GM19438 (cell line): ENCODE measurements around the gene RABGEF1.
"Not testable (repeated sequence)": the region's sequence is repeated elsewhere in the genome, so short reads cannot be mapped to it uniquely, and the experiment has no call there.

Experiments
- ATAC-seq: cut with Tn5 transposase; IDR thresholded peaks from one replicate; pipeline ENCODE4 v1.9.1; 2021; ENCODE audit warnings: low read depth; ENCODE audit not compliant: unreplicated experiment

RABGEF1 gene

DNA sequence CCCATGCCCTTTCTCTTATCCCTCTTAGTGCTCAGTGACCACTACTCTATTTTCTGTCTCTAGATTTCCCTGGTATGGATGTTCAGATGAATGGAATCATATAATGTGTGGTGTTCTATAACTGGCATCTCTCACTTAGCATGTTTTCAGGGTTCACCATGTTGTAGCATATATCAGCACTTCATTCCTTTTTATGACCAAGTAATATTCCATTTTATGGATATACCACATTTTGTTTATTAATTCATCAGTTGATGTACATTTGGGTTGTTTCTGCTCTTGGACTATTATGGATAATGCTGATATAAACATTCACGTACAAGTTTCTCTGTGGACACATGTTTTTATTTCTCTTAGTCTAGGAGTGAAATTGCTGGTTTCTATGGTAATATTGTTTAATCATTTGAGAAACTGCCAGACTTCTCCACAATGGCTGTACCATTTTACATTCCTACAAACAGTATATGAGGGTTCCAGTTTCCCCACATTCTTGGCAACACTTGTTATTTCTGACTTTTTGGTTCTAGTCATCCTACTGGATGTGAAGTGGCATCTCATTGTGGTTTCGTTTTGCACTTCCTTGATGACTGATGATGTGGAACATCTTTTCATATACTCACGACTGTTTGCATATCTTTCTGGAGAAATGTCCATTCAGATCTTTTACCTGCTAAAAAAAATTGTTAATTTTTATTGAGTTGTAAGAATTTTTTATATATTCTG lies 23.3 kb downstream of the RABGEF1 start:
- ATAC-seq, result not testable (repeated sequence)

DNA sequence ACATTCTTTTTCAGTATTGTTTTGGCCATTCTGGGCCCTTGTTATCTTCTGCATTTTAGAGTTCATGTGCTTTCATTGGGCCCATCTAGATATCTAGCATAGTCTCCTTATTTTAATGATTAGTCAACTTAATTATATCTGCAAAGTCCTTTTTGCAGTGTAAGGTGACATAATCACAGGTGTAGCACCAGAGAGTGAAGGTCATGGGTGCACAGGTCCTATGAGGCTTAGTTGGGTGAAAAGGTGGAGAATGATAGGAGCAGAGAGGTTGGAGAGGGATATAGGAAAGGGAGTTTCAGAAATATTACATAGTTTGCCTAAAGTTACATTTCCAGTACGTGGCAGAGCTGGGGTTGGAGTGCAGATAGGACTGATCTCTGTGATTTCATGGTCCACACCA lies 24.4 kb downstream of the RABGEF1 start:
- not testable (repeated sequence) for ATAC-seq

DNA sequence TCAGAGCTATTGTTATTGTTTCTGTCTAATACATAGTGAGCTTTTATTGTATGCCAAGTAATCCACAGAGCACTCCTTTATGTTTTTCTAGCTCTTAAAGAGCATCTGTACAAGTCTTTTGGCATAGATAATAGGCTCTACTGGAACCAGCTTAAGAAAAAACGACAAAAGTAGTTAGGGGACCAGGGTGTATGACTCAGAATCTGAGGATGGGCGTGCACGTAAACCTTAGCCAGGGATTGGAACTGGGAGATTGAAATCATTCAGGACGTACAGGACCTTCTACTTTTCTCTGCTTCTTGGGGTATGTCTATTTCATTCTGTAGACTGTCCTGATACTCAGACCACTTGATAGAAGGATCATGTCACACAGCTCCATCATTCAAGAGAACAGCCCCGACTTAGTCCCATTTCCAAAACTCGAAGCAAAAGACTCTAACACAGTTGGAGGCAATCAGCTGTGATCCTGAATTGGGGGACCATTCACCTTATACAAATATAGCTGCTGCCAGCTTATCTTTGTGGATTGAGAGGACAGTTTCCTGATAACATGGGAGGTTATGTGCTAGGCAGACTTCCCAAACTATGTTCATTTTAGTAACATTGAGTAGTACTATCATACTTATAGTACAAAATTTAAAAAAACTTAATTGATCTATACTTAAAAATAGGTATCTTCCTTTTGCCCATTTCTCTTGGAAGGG lies 24.9 kb downstream of the RABGEF1 start:
- not testable (repeated sequence) for ATAC-seq

DNA sequence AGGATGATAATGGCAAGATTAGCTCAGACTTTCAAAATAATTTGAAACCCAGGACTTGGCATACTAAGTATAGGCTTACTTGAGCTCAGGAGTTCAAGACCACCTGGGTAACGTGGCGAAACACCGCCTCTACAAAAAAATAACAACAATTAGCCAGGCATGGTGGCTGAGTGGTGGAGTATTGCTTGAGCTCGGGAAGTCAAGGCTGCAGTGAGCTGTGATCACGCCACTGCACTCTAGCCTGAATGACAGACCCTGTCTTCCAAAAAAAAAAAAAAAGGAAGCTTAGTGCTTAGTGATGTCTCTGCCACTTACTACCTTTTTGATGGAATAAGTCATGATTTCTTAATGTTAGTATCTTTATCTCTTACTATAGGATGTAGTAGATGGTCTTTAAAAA lies 25.5 kb downstream of the RABGEF1 start:
- no peak for ATAC-seq

DNA sequence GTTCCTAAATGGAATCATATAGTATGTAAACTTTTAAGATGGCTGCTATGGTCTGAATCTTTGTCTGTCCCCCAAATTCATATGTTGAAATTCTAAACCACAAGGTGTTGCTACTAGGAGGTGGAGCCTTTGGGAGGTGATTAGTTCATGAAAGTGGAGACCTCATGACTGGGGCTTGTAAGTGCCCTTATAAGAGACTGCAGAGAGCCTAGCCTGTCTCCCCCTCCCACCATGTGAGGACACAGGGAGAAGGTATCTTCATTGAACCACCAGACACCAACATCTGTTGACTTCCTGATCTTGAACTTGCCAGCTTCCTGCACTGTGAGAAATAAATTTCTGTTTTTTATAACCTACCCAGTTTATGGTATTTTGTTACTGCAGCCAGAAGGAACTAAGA lies 27.0 kb downstream of the RABGEF1 start:
- not testable (repeated sequence) for ATAC-seq

DNA sequence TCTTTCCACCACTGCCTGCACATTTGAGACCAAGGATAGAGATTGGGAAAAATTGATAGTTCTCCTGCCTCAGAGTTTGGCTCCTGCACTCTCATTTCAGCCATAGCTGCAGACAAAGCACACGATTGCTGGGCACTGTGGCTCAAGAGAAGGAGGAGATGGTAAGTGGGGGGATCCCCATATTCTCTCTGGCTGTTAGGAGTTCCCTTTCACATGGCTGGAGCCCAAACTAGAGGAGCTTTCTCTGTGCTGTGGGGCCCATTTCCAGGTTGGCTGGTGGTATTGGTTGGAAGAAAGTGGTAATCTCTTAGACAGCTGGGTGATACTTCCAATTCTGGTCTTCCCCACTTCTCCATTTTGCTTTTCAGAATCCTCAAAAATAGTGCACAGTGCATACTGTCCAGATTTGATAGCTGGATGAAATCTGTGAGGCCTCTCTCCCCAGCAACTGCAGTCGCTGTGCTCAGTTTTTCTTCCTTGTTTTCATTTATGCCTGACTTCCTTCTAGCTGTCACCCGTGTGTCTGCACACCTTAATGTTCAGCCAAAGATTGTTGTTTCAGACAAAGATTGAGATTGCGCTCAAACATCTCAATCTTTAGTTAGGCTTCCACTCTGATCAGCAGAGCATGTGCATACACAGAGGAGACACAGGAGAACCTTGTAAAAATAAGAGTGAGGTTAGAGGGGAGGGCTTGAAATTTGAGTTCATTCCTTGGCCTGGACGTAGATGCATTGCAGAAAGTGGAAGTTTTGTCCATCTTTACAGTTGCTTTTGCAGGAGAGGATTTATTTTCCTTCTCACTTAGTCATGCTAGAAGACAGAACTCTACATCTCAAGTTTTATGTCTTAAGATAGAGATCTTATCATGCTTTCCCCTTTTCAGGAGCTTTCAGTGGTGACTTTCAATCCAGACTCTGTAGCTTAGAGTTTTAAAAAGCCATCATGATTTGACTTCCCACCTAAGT lies 28.6 kb downstream of the RABGEF1 start:
- ATAC-seq, result peak; percentile 59

DNA sequence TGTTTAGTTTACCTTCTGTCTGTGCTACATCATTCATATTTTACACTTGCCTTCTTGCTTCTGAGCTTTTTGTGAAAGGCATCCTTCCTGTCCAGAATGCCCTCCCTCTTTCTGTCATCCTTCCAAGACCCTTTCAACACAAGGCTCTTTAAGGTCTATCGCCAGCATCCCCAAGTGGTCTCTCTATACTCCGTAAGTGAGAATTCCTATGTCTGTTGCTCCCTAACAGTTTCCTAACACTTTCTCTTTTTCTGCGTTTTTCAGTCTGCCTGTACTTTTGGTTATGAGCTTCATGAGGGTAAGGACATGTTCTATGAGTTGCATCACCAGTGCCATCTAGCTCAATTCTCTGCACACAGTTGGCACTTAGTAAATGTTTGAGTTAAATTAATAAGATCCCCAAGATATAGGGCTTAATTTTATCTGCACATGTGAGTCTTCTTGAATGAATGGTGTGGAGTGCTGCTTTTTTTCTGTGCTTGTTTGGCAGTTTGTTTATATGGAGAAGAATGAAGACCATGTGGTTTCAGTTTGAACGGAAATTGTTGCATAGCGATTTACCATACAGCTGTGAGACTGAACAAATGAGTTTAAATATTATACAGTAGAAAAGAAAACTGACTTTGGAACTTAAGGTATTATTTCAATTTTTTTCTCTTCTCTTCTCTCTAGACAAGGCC lies 29.4 kb downstream of the RABGEF1 start:
- no peak for ATAC-seq

DNA sequence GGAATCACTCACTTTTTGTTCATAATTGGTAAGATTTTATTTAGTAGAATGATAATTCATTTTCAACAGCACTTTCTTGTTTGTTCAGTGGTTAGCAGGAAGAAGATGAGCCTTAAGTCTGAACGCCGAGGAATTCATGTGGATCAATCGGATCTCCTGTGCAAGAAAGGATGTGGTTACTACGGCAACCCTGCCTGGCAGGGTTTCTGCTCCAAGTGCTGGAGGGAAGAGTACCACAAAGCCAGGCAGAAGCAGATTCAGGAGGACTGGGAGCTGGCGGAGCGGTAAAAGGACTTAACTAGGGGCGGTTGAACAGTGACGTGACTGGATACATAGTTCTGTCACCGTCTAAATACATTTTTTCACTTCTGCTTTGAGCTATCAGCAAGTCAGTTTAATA lies 31.3 kb downstream of the RABGEF1 start:
- ATAC-seq, result no peak

DNA sequence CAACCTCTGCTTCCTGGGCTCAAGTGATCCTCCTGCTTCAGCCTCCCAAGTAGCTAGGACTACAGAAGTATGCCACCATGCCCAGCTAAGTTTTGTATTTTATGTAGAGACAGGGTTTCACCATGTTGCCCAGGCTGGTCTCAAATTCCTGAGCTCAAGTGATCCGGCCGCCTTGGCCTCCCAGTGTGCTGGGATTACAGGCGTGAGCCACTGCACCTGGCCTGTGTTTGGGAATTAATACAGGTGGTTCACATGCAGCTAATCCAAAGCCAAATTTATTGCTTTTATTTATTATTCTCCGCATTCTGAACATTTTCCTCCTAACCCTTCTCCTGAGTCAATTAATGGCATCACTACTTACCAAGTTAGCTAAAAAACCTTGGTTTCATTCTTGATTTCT lies 33.2 kb downstream of the RABGEF1 start:
- ATAC-seq, result not testable (repeated sequence)

DNA sequence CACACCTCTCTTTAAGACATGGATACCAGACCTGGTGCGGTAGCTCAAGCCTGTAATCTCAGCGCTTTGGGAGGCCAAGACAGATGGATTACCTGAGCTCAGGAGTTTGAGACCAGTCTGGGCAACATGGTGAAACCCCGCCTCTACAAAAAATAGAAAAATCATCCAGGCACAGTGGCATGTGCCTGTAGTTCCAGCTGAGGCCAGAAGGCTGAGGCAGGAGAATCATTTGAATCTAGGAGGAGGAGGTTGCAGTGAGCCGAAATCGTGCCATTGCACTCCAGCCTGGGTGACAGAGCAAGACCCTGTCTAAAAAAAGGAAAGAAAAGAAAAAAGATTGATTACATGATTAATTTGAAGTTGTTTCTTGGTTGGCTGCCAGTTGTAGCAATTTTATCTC lies 35.9 kb downstream of the RABGEF1 start:
- not testable (repeated sequence) for ATAC-seq

DNA sequence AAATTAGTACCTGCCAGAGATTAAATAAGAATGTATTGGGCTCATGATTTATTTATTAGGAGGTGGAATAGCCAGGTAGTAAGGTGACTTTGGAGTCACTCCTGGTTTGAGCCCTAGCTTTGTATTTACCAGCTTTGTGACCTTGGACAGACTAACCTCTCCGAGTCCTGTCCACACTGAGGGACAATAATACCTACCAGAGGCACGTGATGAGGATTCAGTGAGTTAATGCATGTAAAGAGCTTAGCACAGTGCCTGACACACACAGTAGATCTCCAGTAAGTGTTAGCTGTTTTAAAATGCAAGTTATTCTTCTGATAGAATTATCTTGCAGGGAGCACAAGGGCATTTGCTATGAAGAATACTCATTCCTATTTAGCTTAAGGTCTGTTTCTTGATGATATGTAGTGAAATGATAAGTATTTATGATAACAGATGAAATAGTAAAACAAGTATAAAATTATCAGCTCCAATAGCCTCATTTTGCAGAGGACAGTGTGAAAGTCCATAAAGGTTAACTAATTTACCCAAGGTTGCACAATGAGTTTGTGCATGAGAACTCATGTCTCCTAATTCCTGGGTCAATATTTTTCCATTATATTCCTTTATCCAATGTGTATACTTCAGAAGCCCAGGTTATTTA lies 36.4 kb downstream of the RABGEF1 start:
- ATAC-seq, result no peak

DNA sequence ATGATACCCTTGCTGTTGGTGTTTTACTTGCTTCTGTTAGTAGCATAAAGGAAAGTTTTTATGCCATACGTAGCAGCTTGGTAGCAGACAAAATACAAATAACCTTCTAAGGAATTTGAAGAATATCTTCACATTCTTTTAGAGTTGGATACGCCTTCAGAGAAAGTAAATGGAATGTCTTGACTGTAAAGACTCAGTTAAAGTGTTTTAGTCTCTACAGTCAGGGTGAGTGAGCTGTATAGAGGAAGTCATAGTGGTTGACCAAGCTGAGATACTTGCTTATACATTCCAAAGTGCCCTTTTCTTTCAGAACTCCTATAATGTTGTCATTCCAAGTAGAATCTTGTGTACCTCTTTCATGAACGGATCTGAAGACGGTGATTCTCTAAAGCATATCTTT lies 37.7 kb downstream of the RABGEF1 start:
- no peak for ATAC-seq

DNA sequence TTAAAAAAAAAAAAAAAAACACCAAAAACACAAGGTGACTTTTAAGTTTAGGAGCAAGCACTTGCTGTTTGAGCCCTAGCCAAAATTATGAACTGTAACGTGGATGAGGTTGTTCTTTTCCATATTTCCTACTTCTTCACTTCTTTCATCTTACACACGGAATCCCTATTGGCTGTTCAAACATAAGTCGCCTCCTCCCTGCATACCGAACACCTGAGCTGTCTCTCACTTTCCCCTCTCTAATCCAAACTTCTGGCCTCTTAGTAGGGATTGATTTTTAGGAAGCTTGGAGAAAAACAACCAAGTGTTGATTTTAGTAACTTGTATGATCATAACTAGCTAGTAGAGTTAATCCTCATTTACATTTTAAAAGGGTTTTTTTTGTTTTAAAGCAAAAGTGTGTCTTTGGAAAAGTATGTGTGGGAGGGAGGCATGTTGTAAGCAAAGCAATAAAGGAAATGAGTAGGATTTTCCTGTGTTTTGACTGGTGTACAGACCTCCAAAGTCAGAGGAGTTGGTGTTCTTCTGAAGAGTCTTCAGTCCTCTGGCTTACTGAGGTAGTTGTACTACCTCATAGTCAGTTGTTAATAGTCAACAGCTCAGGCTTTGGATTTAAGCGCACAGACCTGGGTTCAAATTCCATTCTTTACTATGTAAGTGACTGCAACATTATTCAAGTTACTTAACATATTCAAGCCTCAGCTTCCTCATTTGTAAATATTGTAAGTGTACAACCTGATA lies 39.3 kb downstream of the RABGEF1 start:
- ATAC-seq, result no peak

DNA sequence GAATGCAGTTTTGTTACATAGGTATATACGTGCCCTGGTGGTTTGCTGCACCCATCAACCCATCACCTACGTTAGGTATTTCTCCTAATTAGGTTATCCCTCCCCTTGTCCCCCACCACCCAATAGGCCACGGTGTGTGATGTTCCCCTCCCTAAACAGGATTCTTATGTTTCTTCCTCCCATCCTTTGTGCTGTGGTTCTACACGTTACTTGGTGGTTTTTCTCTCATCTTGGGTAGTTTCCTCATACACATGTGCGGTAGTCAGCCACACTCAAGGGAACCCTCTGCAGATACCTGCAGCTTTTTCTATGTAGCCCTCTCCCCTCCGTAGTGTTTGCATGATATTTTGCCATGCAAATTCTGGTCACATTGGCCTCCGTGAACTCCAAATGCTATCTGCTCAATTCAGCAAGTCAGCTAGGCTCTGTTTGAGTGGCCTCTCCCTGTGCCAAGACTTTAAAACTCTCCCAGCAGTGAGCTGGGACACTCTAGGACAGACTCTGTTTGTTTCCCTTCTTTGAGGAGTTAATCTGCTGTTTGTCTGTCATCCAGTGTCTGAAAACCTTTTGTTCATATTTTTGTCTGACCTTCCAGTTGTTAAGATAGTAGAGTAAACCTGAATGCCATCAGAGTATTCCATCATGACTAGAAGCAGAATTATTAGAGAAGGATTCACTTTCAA lies 41.0 kb downstream of the RABGEF1 start:
- no peak for ATAC-seq

DNA sequence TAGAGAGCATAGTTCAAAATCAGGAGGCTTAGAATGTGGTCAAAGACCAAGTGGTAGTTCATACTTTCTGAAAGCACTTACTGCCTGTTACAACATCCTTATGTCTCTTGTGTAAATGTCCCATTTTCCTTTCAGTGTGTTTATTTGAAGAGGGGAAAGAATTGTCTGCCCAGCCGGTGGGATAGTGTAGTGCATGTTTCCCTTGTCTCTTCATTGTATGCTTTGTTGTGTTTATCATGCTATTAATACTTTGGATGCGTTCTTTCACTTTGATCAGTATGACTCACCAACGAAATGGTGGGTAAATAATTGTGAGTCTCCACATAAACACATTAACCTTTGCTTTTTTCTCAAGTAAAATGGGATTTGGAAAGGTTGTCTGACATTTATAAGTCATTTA lies 42.3 kb downstream of the RABGEF1 start:
- not testable (repeated sequence) for ATAC-seq

DNA sequence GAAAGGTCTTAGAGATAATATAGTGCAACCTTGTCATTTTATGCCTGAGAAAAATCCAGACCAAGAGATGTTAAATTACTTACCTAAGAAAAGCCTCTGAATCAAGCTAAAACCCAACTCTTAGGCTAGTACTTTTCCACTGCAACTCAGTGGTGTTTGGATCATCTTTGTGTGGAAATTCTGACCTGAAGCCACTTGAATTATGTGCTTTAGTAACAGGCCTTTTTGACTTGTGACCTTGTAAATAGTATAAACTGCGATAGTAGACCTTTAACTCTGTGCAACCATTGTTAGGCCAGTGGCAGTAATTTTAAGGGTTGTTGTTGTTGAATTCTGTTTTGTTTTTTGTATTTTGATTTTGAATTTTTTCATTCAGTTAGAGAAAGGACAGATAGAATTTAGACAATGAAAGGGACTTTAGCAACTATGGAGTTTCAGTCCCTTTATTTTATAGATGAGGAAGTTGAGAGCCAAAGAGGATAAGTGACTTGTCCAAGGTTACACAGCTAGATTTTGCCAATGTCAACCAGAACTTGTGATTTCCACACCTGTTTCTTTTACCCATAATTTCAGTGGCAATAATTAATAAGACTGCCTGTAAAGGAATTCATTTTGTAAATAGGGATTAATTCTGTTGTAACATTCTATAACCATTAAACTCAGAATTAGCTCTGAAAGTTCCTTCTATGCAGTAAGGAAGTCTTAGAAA lies 43.5 kb downstream of the RABGEF1 start:
- ATAC-seq, result not testable (repeated sequence)

DNA sequence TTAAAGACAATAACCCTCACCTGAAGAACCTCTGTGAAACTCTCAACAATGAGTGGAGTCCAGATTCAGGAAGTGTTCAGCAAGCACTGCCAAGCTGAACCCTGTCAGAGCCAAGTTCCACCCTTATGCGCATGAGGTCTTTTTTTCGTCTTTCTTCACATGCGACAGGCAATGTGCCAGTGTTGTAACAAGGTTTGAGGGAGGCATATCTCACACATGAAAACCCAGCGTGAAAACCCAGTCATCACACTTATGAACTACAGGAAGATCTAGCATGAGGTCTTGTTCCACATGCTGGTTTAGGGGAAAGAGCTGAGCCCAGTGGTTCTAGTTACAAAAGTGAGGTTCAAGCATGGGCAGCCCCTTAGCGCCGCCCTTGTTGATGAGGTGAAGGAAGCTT lies 49.7 kb downstream of the RABGEF1 start:
- ATAC-seq, result no peak

DNA sequence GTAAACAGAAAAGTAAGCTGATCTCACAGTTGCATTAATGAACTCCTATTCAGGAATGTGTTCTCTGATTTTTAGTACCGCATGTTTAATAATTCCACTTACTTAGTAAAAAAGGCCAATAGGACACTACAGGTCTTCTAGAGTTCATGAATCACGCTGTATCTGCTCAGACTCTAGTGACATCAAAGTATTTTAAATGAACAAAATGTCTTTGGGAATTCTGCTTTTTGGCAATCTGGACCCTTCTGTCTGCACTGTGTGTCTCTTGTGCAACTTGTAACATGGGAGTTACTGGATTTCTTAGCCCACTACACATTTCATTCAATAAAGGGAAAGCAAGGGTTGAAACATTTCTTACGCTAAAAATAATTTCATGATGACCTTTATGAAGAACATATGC lies 50.2 kb downstream of the RABGEF1 start:
- no peak for ATAC-seq
